Stimulated activated CD4-positive, alpha-beta T cell treated with anti-CD3 and anti-CD28 coated beads, Interleukin-4, amount 100 ng/mL, for 4 hours (primary cell): ENCODE measurements around the gene PCBP4.
"Not testable (repeated sequence)": the region's sequence is repeated elsewhere in the genome, so short reads cannot be mapped to it uniquely, and the experiment has no call there.

Experiments
- DNase-seq, 2 experiments: peaks; one replicate each; pipeline ENCODE4 v3.0.0-alpha.2; 2020

The PCBP4 gene

DNA sequence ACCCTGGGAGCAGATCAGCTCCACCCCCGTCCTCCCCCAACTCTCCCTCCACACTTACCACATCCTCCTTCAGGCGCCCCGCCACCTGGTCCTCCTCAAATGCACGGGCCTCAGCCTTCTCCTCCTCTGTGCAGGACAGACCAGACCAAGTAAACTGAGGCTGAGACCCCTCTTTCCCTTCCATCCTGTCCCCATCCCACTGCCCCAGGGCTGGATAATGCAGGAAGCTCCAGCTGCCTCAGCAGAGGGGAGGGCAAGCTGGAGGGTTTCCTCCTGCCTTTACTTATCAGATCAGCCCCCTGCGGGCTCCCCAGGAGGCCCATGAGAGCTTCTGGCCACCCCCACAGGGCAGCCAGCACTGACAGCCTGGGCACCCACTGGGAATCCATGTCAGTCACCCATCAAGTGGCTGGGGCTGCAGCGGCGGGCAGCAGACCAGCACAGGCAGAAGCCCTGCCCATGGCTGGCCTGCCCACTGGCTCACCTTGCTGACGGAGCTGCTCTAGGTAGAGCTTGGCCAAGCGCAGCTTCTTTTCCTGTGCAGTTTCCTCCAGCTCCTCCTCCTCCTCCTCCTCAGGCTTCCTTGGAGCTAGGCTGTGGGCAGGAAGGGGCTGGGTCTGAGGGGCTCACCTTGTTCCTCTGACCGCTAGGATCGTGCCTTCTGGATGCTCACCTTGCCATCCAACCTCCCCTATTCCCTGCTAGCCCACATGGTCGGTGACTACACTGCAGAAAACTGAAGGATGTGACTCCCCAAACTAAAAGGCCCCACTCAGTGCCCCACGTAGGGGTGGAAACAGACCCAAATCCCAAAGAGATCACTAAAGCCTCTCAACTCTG, 29.4 kb downstream of the PCBP4 start:
- no peak for DNase-seq

DNA sequence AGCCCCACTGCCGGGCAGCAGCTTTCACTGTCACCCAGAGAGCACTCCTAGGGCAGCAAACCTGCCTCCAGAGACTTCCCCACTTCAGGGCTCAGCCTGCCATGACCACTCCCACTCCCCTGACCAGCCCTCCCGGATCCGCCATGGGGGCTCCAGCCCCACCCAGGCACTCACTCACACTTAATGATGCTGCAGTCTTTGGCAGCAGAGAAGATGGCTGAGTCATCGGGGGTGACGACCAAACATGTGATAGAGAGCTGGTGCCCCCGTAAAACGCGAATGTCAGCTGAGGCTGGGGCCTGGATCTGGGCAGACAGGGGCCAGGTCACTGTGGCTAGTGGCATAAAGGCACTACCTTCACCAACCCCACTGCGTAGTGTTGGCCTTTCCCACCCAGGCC, 30.2 kb downstream of the PCBP4 start:
- DNase-seq, result no peak

DNA sequence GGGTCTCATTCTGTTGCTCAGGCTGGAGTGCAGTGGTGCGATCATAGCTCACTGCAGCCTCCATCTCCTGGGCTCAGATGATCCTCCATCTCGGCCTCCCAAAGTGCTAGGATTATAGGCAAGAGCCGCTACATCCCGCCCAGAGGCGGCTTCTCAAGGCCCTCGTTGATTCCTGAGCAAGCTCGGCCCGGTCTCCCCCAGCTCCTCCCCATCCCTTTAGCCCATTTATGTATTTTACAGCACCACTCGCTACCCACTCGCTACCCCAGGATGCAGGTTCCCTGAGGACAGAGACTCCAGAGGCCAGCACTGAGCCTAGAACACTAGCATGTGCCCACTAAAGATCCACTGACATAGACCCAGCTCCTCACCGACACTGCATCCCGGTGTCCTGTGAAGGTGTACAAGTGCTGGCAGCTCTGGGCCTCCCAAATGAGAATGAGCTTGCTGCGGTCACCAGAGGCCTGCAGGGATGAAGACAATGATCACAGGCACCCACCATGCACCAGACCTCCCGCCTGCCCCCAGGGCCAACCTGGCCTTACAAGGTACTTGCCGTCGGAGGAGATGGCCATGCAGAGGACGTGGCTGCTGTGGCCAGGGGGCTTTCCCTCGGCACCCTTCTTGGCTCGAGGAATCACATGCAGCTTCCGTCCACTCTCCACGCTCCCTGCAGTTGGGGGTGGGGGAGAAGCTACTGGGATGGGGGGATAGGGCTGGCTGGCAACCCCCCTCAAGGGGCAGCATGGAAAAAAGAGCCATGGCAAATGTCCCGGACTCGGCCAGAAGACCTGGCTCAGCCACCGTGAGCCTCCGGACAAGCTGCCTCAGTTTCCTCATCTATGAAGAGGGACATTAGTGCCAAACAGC, 31.1 kb downstream of the PCBP4 start:
- DNase-seq, result no peak

DNA sequence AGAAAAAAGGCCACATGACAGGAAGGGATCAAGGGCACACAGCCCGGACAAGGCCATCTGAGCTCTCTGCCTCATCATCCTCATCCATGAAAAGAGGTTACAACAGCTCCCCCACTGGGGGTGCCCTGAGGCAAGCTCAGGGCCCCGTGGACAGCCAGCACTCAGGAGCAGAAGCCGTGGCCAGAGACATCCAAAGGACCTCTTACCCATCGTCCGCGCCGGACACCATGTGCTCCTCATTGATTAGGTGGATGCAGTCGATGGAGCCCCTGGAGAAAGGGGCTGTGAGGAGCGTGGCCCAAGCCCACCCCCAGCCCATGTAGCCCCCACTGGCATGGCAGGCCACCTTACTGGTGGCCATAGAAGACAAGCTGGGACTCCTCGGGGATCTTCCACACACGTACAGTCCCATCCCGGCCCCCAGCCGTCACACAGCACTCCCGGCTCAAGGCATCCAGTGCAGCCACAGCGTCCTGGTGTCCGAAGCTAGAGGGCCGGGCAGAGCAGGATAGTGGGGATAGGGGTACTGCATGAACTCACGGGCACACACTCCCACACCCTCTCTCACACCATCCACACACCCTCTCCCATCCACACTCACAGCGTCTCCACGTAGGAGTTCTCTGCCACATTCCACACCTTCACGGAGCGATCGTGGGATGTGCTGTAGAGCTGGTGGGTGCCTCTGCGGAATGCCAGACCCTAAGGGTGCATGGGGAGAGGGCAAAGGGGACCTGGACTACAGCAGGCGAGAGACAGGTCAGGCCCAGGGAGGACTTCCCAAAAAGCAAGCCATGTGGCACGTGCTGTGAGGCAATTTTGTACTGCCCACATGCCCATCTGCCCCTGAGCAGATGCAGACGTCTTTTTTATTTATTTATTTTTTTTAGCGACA, 32.0 kb downstream of the PCBP4 start:
- DNase-seq, result no peak

DNA sequence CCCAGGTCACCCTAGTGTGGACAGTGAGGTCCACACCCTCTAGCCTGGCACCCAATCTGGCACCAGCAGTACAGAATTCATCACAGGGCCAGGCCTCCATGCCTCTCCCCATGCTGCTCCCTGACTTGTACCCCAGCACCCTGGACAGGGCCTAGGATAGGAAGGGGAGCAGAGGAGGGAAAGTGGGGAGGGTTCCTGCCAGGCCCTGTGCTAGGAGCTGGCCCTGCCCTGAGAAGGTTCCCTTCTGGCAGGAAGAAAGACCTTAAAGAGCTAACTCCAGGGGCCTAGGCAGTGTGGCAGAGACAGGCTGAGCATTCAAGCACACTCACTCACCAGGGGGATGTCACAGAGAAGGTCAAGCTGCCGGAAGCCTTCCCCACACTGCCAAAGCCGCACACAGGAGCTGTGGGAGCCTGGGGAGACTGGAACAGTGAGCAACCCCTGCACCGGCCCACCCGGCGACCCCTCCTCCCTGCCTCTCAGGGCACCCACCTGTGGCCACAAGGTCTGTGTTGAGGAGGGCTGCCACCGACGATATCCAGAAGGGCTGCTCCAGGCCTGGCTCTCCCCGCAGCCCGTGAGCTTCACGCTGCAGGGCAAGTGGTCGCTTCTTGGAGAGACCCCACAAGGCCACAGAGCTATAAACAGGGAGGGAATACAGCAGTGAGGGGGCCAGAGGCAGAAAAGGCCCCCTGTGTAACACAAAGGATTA, 33.0 kb downstream of the PCBP4 start:
- no peak for DNase-seq

DNA sequence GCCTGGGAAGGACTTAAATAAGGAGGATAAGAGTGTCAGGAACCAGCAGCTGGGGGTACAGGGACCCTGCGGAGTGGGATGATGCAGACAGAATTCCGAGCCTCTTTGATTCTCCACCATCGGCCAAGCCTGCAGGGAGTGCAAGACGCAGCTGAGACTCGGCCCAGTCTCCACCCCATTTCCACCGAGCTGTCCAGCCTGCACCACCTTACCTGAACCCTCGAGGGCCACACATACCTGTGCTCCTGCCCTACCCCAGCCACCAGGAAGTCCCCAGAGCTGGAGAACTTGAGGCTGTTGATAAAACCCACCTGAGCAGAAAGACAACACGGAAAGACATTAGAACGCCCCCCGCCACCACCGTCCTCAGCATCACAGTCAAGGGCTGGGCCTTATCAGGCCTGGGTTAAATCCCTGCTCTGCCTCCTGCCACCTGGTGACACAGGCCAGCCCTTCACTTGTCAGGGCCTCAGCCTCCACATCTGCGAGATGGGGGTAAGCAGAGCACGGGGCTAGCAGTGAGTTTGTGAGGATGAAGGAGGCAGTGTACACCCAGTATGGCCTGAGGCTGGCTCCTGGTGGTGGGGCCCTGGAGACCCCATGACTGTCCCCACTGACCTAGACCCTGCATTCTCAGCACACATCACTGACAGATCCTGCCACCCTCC, 33.6 kb downstream of the PCBP4 start:
- DNase-seq, result no peak

DNA sequence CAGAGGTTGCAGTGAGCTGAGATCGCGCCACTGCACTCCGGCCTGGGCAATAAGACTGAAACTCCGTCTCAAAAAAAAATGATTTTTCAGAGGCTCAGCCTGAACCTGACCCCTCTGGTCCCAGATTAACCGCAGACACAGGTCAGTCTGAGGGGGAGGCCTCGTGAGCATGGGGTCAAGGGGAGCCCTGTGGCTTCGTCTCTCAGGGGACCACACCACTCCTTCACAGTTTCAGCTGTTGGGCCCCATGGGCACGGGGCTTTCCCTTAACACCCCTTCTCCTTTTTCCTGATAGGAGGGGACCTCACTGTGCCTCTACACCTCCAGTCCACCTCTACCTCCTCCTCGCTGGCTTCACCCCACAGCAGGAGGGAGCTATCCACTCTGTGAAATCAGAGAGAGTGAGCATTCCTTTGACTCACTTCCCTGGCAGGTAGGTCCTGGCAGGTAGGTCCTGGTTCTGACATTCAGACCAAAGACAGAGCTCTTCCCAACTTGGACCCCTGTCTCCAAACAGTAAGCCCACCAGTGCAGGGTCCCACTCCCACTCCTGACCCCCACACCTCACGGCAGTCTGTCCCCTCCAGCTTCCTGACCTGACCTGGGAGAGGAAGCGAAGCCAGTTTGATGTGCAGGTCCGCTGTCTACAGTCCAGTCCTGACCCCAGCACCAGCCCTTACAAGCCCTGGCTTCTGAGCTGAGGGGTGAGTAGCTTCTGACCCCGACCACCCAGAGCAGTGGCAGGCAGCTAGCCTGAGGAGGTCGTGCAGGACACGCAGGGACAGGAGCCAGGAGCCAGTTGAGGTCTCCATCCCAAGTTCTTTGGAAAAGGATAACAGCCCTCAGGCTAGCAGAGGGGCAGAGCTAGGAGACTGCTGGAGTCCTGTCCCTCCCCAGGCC, 34.5 kb downstream of the PCBP4 start:
- DNase-seq, result no peak

DNA sequence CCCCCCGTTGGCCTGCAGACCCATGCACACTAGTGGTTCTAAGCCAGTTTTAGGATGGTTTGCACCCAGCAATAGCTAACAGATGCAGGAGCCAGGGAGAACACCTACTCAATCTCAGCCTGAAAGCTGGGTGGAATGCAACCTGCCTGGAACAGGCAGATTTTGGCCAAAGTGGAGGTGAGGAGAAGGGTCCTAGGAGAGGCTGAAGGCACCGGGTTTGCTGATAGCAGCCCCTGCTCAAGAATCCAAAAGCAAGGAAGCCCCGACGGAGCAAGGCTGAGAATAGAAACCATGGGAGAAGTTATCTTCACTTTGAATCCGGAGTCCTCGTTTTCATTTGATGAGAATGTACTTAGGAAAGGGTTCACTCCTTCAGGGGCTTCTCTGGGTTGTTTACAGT, 35.5 kb downstream of the PCBP4 start:
- DNase-seq, result no peak

DNA sequence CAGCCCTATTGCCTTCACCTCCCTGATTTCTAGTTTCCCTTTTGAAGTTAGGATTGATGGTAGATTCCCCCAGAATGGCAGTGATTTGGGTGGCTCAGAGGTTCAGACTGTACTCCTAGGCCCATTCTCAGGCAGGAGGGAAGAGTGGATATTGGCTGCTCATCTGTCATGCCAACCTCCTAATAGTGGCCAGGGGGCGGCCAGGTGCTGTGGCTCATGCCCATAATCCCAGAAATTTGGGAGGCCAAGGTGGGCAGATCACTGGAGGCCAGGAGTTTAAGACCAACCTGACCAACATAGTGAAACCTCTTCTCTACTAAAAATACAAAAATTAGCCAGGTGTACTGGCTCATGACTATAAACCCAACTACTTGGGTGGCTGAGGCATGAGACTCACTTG, 36.8 kb downstream of the PCBP4 start:
- no peak for DNase-seq

DNA sequence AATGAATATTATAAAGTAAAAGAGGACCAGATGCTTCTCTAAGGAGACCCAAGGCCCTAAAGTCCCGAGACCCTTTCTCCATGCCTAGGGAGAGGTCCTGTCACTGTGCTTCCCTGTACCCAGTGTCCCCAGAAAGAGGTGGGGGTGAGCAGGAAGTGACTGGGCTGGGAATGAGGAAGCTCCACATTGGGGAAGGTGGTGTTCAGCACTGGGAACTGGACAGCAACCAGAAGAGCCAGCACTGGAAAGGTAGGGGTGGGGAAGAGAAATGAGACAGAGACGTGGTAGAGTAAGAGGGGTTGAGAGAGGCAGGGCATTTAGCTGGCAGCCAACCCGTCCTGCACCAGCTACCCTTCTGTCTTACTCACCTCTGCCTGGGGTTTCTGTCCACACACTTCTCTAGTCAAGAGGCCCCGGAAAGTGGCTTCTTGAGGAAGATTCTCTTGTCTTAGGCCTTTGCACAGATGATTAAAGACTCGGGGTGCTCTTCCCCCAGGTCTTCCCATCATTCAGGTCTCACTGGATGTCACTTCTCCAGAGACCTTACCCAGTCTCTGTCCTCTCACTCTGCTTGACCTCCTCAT, 37.7 kb downstream of the PCBP4 start:
- DNase-seq, result no peak

DNA sequence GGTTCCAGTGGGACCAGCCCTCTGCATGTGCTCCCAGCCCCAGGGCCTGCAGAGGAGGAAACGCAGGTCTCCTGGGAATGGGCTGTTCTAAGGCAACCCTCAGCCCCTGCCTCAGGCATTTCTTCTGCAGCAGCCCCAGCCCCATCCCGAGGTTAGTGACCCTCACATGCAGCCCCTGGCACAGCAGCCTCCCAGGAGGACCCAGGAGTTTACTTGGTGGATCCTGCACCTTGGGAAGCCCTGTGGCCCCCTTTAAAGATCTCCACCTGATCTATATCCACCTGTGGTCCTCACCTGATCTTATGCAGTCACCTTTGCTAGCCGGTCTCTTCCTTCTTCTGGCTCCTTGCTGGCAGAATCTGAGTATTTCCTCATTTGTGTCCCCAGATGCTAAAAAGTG, 38.3 kb downstream of the PCBP4 start:
- not testable (repeated sequence) for DNase-seq

DNA sequence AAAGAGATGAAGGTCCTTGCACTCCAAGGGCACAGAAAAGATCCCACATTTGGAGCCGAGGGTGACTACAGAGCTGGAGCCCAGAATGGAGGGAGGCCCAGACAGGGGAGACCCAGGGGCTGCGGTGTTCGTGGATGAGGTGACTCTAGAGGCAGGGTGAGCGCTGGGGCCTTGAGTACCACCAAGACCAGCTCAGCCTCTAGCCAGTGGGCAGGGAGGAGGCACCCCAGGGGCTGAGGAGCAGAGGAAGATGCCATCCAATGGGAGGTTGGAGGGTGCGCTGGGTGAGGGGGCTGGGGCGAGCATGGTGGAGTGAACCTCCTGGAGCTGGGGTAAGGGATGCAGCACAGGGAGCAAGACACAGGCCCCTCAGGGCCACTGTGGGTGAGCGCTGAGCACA, 38.8 kb downstream of the PCBP4 start:
- no peak for DNase-seq

DNA sequence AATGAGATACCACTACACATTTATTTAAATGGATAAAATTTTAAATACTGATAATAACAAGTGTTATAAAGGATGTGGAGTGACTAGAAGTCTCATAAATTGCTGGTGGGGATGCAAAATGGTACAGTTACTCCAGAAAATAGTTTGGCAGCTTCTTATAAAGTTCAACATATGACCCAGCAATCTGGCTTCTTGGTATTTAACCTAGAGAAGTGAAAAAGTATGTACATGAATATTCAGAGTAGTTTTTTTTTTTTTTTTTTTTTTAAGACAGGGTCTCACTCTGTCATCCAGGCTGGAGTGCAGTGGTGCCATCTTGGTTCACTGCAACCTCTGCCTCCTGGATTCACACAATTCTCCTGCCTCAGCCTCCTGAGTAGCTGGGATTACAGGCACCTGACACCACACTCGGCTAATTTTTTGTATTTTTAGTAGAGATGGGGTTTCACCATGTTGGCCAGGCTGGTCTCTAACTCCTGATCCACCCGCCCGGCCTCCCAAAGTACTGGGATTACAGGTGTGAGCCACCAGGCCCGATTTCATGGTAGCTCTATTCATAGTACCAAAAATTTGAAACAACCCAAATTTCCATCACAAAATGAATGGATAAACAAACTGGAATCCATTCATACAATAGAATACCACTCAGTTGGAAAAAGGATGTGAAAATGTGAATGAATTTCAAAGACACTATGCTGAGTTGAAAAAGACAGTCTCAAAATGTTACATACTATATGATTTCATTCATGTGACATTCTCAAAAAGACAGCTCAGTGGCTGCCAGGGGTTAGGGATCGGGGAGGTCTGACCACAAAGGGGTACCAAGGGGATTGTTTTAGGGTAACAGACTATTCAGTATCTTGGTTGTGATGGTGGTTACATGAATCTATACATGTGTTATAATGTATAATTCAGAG, 39.9 kb downstream of the PCBP4 start:
- no peak for DNase-seq

DNA sequence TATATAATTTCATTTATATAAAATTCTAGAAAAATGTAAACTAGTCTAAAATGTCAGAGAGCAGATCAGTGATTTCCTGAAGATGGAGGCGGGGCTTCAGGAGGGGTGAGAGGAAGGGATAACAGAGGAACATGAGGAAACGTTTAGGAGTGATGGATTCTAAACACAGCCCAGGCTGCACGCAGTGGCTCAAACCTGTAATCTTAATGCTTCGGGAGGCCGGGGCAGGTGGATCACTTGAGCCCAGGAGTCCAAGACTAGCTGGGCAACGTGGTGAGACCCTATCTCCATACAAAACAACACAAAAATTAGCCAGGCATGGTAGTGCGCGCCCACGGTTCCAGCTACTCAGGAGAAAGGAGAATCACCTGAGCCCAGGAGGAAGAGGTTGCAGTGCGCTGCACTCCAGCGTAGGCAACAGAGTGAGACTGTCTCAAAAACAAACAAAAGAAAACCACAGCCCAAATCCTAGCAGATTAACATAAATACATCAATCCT, 46.1 kb downstream of the PCBP4 start:
- DNase-seq, result no peak

DNA sequence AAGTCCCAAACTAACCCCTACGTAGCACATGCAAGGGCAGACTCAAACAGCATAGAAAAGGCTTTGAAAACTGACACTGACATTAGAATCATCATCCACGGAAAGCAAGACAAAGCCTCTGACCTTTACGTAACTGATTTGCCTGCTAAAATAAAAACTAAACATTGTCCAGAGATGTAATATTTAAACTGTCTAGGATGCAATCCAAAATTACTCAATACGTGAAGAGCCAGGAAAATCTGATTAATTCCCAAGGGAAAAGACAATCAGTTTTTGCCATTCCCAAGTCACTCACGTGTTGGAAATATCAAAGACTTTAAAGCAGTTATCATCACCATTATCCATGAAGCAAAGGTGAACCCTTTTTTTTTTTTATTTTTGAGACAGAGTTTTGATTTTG, 50.8 kb downstream of the PCBP4 start:
- DNase-seq, result no peak

DNA sequence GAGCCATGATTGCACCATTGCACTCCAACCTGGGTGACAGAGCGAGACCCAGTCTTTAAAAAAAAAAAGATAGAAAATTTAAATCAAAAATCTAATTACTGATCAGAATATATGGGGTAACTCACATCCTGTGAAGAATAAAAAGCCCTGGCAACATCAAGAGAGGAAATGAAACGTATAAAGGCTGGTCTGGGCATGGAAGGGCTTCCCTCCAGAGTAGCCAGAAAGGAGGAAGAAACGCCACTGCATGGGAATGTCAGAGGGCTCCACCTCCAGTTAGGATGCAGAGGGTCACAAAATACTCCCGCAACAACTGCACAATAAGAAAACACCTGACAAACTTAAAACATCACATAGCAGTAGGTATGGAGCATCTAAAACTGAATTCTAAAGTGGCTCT, 59.2 kb downstream of the PCBP4 start:
- no peak for DNase-seq
